ENCODE data around the gene FUCA2.

The FUCA2 gene

DNA sequence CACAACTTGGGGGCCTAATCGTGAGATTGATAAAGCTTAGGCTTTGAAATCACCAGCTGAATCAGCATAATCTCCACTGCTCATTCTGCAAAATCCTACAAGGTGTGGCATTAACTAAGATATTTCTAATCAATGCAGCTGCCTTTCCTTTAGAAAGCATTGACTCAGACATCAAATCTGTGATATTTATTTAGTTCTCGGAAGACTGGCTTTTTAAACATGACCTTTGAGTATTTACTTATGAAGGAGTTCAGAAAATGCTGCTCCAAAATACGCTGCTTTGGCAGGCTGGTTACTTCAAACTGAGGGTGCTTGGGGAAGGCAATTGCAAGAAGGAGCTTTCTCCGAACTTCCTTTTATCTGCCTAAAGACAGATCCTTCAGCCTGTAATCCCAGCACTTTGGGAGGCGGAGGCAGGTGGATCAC lies 23.7 kb upstream of the FUCA2 start:
- ATAC-seq, result no peak
- TF ChIP-seq ZC3H10 (CRISPR knock-in tag; IDR thresholded peaks at IDR 0.05) (no peak), BACH2 (CRISPR knock-in tag; IDR thresholded peaks at IDR 0.05; ENCODE audit: borderline replicate concordance) (no peak), CSDC2 (CRISPR knock-in tag; IDR thresholded peaks at IDR 0.05) (no peak), RARB (CRISPR knock-in tag; IDR thresholded peaks at IDR 0.05) (no peak), TOX (CRISPR knock-in tag; IDR thresholded peaks at IDR 0.05; ENCODE audit: borderline replicate concordance) (no peak), PPARA (CRISPR knock-in tag; IDR thresholded peaks at IDR 0.05; ENCODE audit: borderline replicate concordance) (no peak), ZNF565 (CRISPR knock-in tag; conservative IDR thresholded peaks at IDR 0.05; ENCODE audit: low read depth) (no peak), ZFP30 (CRISPR knock-in tag; IDR thresholded peaks at IDR 0.05) (no peak), PATZ1 (CRISPR knock-in tag; IDR thresholded peaks at IDR 0.05; ENCODE audit: borderline replicate concordance) (no peak), OSR1 (CRISPR knock-in tag; IDR thresholded peaks at IDR 0.05) (no peak), ISL1 (CRISPR knock-in tag; IDR thresholded peaks at IDR 0.05) (no peak), POU6F1 (CRISPR knock-in tag; IDR thresholded peaks at IDR 0.05; ENCODE audit: borderline replicate concordance, low read depth) (no peak), TCF4 (CRISPR knock-in tag; IDR thresholded peaks at IDR 0.05; ENCODE audit: borderline replicate concordance) (no peak), ZFP3 (CRISPR knock-in tag; IDR thresholded peaks at IDR 0.05) (no peak), ARNTL (CRISPR knock-in tag; IDR thresholded peaks at IDR 0.05; ENCODE audit: borderline replicate concordance, low read depth) (no peak)
- TF ChIP-seq, protein P1, sequence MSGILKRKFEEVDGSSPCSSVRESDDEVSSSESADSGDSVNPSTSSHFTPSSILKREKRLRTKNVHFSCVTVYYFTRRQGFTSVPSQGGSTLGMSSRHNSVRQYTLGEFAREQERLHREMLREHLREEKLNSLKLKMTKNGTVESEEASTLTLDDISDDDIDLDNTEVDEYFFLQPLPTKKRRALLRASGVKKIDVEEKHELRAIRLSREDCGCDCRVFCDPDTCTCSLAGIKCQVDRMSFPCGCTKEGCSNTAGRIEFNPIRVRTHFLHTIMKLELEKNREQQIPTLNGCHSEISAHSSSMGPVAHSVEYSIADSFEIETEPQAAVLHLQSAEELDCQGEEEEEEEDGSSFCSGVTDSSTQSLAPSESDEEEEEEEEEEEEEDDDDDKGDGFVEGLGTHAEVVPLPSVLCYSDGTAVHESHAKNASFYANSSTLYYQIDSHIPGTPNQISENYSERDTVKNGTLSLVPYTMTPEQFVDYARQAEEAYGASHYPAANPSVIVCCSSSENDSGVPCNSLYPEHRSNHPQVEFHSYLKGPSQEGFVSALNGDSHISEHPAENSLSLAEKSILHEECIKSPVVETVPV (CRISPR knock-in tag; IDR thresholded peaks at IDR 0.05), result no peak

- no peak for ATAC-seq
- TF ChIP-seq ARNTL (CRISPR knock-in tag; IDR thresholded peaks at IDR 0.05; ENCODE audit: borderline replicate concordance, low read depth) (no peak), BACH2 (CRISPR knock-in tag; IDR thresholded peaks at IDR 0.05; ENCODE audit: borderline replicate concordance) (no peak), CSDC2 (CRISPR knock-in tag; IDR thresholded peaks at IDR 0.05) (no peak), SNAI2 (CRISPR knock-in tag; IDR thresholded peaks at IDR 0.05) (no peak), TCF4 (CRISPR knock-in tag; IDR thresholded peaks at IDR 0.05; ENCODE audit: borderline replicate concordance) (no peak)
Measured at GRCh38 chr6:143531720-143532499, 20.4 kb upstream of the FUCA2 start.

GRCh38 chr6:143529095-143529494 lies 17.6 kb upstream of the FUCA2 start:
- peak; percentile 83 for ATAC-seq
- TF ChIP-seq BACH2 (CRISPR knock-in tag; IDR thresholded peaks at IDR 0.05; ENCODE audit: borderline replicate concordance) (no peak), ZNF8 (CRISPR knock-in tag; IDR thresholded peaks at IDR 0.05) (no peak), OSR1 (CRISPR knock-in tag; IDR thresholded peaks at IDR 0.05) (no peak), ISL1 (CRISPR knock-in tag; IDR thresholded peaks at IDR 0.05) (no peak), SNAI2 (CRISPR knock-in tag; IDR thresholded peaks at IDR 0.05) (no peak), GLIS3 (CRISPR knock-in tag; IDR thresholded peaks at IDR 0.05) (no peak), CSDC2 (CRISPR knock-in tag; IDR thresholded peaks at IDR 0.05) (no peak), PPARA (CRISPR knock-in tag; IDR thresholded peaks at IDR 0.05; ENCODE audit: borderline replicate concordance) (no peak), ZFP30 (CRISPR knock-in tag; IDR thresholded peaks at IDR 0.05) (no peak), PATZ1 (CRISPR knock-in tag; IDR thresholded peaks at IDR 0.05; ENCODE audit: borderline replicate concordance) (no peak)
- TF ChIP-seq, protein P2, sequence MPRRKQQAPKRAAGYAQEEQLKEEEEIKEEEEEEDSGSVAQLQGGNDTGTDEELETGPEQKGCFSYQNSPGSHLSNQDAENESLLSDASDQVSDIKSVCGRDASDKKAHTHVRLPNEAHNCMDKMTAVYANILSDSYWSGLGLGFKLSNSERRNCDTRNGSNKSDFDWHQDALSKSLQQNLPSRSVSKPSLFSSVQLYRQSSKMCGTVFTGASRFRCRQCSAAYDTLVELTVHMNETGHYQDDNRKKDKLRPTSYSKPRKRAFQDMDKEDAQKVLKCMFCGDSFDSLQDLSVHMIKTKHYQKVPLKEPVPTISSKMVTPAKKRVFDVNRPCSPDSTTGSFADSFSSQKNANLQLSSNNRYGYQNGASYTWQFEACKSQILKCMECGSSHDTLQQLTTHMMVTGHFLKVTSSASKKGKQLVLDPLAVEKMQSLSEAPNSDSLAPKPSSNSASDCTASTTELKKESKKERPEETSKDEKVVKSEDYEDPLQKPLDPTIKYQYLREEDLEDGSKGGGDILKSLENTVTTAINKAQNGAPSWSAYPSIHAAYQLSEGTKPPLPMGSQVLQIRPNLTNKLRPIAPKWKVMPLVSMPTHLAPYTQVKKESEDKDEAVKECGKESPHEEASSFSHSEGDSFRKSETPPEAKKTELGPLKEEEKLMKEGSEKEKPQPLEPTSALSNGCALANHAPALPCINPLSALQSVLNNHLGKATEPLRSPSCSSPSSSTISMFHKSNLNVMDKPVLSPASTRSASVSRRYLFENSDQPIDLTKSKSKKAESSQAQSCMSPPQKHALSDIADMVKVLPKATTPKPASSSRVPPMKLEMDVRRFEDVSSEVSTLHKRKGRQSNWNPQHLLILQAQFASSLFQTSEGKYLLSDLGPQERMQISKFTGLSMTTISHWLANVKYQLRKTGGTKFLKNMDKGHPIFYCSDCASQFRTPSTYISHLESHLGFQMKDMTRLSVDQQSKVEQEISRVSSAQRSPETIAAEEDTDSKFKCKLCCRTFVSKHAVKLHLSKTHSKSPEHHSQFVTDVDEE (CRISPR knock-in tag; IDR thresholded peaks at IDR 0.05), result no peak

Data from SK-N-SH treated with all-trans-retinoic acid at 6 μM for 48 hours (cell line).